GM03348 (cell line): ENCODE data around the gene ATP2A3.

Source experiments
- DNase-seq: peaks from one replicate; pipeline ENCODE4 v3.0.0; 2012; ENCODE audit warnings: low spot score

The ATP2A3 gene

DNA sequence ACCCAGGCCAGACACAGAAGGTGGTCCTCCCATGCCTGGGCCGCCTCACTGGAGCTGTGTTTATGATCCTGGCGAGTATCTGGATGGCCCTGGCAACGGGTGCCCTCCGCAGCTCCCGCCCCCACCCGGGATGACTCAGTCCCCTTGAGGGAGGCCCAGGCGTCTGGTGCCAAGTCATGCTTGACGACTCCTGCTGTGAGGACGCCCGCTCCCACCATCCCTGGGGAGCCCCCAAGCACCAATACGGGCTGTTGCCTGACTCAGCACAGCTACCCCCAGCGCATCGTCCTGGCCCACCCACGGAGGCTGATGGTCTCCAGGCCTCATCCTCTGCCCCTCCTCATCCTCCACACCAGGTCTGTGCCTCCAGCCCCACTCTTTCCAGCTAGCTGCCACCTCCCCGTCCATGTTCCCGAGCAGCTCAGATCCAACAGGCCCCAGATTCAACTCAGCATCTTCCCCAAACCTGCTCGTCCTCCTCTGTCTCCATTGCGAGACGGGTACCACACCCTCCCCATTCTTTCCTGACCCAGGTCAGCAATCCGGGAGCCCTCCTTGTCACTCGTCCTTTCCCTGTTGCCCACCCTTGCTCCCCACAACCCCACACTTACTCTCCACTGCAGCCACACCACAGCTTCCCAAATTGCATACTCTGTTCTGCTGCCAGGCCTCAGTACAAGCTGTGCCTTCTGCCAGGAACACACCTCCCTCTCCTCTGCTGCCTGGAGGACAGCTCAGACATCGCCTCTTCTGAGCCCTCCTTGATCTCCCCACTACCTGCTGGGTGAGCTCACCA lies 74.0 kb downstream of the ATP2A3 start:
- peak; percentile 94 for DNase-seq

- no peak for DNase-seq
Observed at GRCh38 chr17:3889325-3890012, 74.8 kb downstream of the ATP2A3 start.

- peak; percentile 97 for DNase-seq
Observed at GRCh38 chr17:3888343-3889171, 75.7 kb downstream of the ATP2A3 start.

- no peak for DNase-seq
Observed at GRCh38 chr17:3887804-3888203, 76.4 kb downstream of the ATP2A3 start.

- no peak for DNase-seq
Observed at GRCh38 chr17:3887394-3887793, 76.8 kb downstream of the ATP2A3 start.

DNA sequence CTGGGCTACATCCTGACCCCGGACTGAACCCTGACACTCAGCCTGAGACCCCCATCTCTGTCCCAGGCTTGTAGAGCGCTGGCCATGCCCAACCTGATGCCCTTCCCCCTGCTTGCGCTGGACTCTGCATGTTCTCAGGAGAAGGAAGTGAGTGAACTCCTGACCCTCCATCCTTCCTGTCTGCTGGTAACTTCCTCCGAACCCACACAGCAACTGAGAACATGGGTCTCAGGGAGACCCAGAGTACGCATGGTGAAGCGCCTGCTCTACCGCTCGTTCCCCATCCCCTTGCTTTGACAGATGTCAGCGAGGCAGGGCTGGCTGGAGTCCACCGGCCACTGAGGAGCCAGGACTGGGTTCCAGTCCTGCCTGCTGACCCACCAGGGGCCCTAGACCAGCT lies 77.5 kb downstream of the ATP2A3 start:
- no peak for DNase-seq

DNA sequence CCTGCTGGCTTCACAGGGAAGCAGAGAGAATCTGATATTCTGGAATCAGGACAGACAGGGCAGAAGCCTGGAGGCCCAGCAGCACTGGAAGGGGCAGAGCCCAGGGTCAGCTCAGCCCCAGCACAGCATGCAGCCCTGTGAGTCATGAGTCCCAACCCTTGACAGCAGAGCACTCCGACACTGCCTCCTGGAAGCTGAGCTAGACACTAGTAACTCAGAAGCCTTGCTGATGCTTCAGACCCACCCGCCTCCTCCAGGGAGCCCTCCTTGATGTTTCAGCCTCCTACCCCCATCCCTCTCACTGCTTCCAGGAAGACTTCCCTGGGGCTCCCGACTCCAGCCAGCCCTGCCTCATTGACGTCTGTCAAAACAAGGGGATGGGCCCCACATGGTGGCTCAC lies 78.3 kb downstream of the ATP2A3 start:
- DNase-seq = peak; percentile 48

DNA sequence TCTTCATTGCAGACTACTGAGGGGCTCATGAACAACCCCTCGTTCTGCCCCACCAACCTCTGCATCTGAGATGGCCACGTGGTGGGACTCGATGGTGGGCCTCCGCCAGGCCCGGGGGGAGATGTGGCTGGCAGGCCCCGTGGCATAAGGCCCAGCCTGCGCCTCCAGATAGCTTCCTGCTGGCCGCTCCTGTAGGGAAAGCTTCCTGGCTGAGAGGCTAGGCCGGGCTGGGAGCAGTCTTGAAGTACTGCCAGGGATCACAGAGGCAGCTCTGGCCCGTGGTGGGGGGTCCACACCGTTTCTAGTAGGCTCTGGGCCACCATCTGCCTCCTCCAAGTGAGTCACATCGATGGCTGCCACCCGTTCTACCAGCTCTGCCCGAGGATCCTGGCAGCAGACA lies 79.0 kb downstream of the ATP2A3 start:
- no peak for DNase-seq

DNA sequence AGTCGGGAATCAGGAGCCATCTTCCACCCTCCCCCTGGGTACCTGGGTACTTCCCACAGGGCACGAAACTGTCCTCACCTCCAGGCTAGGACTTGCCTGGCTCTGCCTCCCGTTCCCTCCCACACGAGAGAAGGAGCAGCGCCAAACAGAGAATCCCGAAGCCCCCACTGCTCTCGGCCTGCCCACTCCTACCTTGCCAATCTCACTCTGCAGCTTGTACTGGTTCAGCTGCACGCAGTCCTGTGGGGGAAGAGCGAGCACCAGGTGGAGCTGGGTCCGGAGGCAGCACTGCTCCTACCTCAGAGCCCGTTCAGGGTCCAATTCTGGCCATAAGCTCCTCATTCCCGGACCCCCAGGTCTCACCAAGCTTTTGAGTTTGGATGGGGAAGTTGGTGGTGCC lies 80.0 kb downstream of the ATP2A3 start:
- no peak for DNase-seq

DNA sequence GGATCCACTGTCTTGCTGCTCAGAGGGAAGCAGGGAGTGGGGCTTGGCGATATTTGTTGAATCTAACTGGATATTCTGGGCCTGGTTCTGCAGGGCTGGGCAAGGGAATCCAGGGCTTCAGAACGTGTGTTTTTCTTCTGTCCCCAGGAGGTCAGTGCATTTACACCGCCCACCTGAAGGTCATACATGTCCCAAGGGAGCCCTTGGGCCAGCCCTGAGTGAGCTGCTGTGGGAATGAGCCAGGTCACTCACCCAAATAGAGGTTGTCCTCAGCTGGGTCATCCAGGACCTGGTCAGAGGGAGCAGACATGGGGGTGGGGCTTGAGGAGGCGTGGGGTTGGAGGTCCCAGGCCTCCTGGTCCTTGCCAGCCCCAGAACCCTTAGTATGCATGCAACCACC lies 82.0 kb downstream of the ATP2A3 start:
- DNase-seq = no peak

DNA sequence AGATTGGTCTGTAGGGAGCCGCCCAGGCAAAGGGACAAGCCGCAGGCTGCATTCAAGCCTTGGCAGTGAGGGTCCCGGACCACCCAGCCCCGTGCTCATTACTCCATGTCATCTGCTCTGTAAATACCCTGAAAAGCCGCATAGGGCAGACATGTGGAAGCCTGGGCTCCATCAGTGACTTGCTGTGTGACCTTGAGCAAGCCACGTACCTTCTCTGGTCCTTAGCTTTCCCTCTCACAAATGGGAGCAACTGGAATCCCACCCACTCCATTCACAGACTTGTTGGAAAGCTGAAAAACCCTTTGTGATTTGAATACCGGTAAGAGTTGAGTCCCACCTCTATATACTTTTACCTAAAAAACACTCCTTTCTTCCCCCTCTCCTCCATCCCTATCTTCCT lies 83.3 kb downstream of the ATP2A3 start:
- DNase-seq = no peak

DNA sequence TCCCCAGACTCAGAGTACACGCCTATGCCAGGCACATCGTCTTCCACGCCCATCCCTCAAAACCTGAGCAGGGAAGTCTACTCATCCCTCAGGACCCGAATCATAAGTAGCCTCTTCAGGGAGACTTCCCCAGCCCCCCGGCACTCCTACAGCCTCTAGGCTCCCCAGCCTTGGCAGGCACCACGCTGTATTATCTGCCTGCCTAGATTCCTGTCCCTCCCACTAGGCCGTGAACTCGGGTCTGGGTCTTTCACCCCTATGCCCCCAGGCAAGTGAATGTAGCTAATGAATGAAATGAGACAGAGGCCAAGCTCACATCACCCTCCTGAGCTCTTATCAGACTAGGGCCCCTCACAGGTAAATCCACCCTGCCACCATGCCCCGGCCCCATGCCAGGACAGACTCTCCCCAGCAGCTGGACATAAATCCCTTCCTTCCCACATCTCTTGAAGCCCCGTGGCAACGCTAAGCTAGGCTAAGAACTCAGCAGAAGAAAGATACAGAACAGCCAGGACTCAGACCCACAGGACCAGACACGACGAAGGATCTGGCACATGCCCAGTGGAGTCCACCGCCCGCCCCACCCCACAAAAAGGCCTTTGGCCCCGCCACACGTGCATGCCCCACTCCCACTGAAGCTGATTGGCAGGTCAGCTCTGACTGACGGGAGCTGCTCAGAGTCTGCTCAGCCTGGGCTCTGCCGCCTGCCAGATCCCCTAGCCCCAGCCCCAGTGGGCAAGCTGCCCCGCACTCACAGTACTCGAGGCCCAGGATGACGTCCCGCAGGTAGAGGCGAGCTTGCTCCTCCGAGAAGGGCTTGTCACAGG lies 84.4 kb downstream of the ATP2A3 start:
- DNase-seq = no peak

- peak; percentile 77 for DNase-seq
Observed at GRCh38 chr17:3879186-3879585, 85.1 kb downstream of the ATP2A3 start.

- DNase-seq = no peak
Observed at GRCh38 chr17:3877220-3877619, 87.0 kb downstream of the ATP2A3 start.

- DNase-seq = no peak
Observed at GRCh38 chr17:3875317-3875716, 88.9 kb downstream of the ATP2A3 start.
